ENCODE measurements around the gene ZNF853.
"Not testable (repeated sequence)": the region's sequence is repeated elsewhere in the genome, so short reads cannot be mapped to it uniquely, and the experiment has no call there.

DNA sequence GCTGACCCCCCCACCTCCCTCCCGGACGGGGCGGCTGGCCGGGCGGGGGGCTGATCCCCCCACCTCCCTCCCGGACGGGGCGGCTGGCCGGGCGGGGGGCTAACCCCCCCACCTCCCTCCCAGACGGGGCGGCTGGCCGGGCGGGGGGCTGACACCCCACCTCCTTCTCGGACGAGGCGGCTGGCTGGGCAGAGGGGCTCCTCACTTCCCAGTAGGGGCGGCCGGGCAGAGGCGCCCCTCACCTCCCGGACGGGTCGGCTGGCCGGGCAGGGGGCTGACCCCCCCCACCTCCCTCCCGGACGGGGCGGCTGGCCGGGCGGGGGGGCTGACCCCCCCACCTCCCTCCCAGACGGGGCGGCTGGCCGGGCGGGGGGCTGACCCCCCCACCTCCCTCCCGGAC is 55.4 kb downstream of the ZNF853 start:
- TF ChIP-seq, protein P1, sequence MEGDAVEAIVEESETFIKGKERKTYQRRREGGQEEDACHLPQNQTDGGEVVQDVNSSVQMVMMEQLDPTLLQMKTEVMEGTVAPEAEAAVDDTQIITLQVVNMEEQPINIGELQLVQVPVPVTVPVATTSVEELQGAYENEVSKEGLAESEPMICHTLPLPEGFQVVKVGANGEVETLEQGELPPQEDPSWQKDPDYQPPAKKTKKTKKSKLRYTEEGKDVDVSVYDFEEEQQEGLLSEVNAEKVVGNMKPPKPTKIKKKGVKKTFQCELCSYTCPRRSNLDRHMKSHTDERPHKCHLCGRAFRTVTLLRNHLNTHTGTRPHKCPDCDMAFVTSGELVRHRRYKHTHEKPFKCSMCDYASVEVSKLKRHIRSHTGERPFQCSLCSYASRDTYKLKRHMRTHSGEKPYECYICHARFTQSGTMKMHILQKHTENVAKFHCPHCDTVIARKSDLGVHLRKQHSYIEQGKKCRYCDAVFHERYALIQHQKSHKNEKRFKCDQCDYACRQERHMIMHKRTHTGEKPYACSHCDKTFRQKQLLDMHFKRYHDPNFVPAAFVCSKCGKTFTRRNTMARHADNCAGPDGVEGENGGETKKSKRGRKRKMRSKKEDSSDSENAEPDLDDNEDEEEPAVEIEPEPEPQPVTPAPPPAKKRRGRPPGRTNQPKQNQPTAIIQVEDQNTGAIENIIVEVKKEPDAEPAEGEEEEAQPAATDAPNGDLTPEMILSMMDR (IDR thresholded peaks at IDR 0.05; ENCODE audit: poor library complexity), result not testable (repeated sequence)
- not testable (repeated sequence) for TF ChIP-seq EZH2 (IDR thresholded peaks at IDR 0.05; ENCODE audit: borderline replicate concordance)

Data from hepatocyte (in vitro differentiated cells).